ENCODE results near the gene TNNT2.

Gene TNNT2

GRCh38 chr1:201334325-201335173 is 42.9 kb downstream of the TNNT2 start:
- DNase-seq (ENCODE audit: low spot score): no peak

- DNase-seq (ENCODE audit: low spot score): no peak
These were observed 44.7 kb downstream of the TNNT2 start for GRCh38 chr1:201332616-201333335.

GRCh38 chr1:201332021-201332420 is 45.5 kb downstream of the TNNT2 start:
- DNase-seq (ENCODE audit: low spot score): no peak

GRCh38 chr1:201331166-201331565 is 46.3 kb downstream of the TNNT2 start:
- DNase-seq (ENCODE audit: low spot score): no peak

- no peak for DNase-seq (ENCODE audit: low spot score)
These were observed 46.9 kb downstream of the TNNT2 start for GRCh38 chr1:201330541-201330940.

- no peak for DNase-seq (ENCODE audit: low spot score)
These were observed 47.7 kb downstream of the TNNT2 start for GRCh38 chr1:201329801-201330200.

- DNase-seq (ENCODE audit: low spot score): no peak
These were observed 48.2 kb downstream of the TNNT2 start for GRCh38 chr1:201329286-201329685.

GRCh38 chr1:201328576-201328975 is 48.9 kb downstream of the TNNT2 start:
- no peak for DNase-seq (ENCODE audit: low spot score)

- no peak for DNase-seq (ENCODE audit: low spot score)
These were observed 49.7 kb downstream of the TNNT2 start for GRCh38 chr1:201327687-201328240.

- no peak for DNase-seq (ENCODE audit: low spot score)
These were observed 50.8 kb downstream of the TNNT2 start for GRCh38 chr1:201326710-201327109.

- no peak for DNase-seq (ENCODE audit: low spot score)
These were observed 51.8 kb downstream of the TNNT2 start for GRCh38 chr1:201325678-201326060.

GRCh38 chr1:201324821-201325677 is 52.4 kb downstream of the TNNT2 start:
- no peak for DNase-seq (ENCODE audit: low spot score)

GRCh38 chr1:201324306-201324705 is 53.2 kb downstream of the TNNT2 start:
- no peak for DNase-seq (ENCODE audit: low spot score)

GRCh38 chr1:201322653-201323510 is 54.6 kb downstream of the TNNT2 start:
- no peak for DNase-seq (ENCODE audit: low spot score)

GRCh38 chr1:201321826-201322390 is 55.6 kb downstream of the TNNT2 start:
- no peak for DNase-seq (ENCODE audit: low spot score)

GRCh38 chr1:201320168-201320788 is 57.2 kb downstream of the TNNT2 start:
- no peak for DNase-seq (ENCODE audit: low spot score)

- DNase-seq (ENCODE audit: low spot score): no peak
These were observed 57.8 kb downstream of the TNNT2 start for GRCh38 chr1:201319631-201320030.

- no peak for DNase-seq (ENCODE audit: low spot score)
These were observed 58.8 kb downstream of the TNNT2 start for GRCh38 chr1:201318504-201319340.

GRCh38 chr1:201317551-201317950 is 59.9 kb downstream of the TNNT2 start:
- DNase-seq (ENCODE audit: low spot score): no peak
